Measurements from ENCODE around the gene PRAC1.

GRCh38 chr17:48747445-48748363 is 25.4 kb upstream of the PRAC1 start:
- TF ChIP-seq POLR2A (IDR thresholded peaks at IDR 0.05; ENCODE audit: low read depth, low read length) (no peak), FOXM1 (IDR thresholded peaks at IDR 0.05; ENCODE audit: low read depth, low read length) (no peak), BCL11A (IDR thresholded peaks at IDR 0.05; ENCODE audit: low read depth, low read length) (no peak), ZNF274 (IDR thresholded peaks at IDR 0.05; ENCODE audit: insufficient read depth, insufficient read length) (no peak), NFYA (IDR thresholded peaks at IDR 0.05; ENCODE audit: borderline replicate concordance, low read depth, low read length) (no peak), PAX8 (IDR thresholded peaks at IDR 0.05) (no peak), CTCF (IDR thresholded peaks at IDR 0.05 in 2 of 3, conservative IDR thresholded peaks at IDR 0.05 in 1 of 3; ENCODE audit: control insufficient read depth in 2 of 3, extremely low read depth in 1 of 3, insufficient read depth in 1 of 3, low read depth in 3 of 3, low read length in 3 of 3) (no peak), SP1 (IDR thresholded peaks at IDR 0.05; ENCODE audit: low read depth, low read length) (no peak), POLR2AphosphoS2 (IDR thresholded peaks at IDR 0.05; ENCODE audit: low read depth, low read length) (no peak), BCL3 (IDR thresholded peaks at IDR 0.05; ENCODE audit: borderline replicate concordance, insufficient read depth, low read depth, low read length, poor library complexity, severe bottlenecking) (no peak), REST (IDR thresholded peaks at IDR 0.05; ENCODE audit: low read depth, low read length) (no peak), EP300 (IDR thresholded peaks at IDR 0.05; ENCODE audit: borderline replicate concordance in 1 of 2, control insufficient read depth in 1 of 2, low read depth in 2 of 2, low read length in 2 of 2) (no peak)

Data from GM12878 (cell line).